Skeletal muscle satellite cell (primary cell): ENCODE measurements around the gene BCR.

ENCODE experiments used
- H3K27me3 ChIP-seq: 2 replicates; pipeline ENCODE4 v1.7.0; 2013; ENCODE audit warnings: low read length; ENCODE audit not compliant: control insufficient read depth, insufficient read depth
- H3K36me3 ChIP-seq: 2 replicates; pipeline ENCODE4 v1.7.0; 2013; ENCODE audit warnings: mild to moderate bottlenecking, control low read depth, low read length; ENCODE audit not compliant: insufficient read depth
- H3K4me1 ChIP-seq: 2 replicates; pipeline ENCODE4 v1.7.0; 2013; ENCODE audit warnings: low read length; ENCODE audit not compliant: control insufficient read depth, insufficient read depth
- H3K4me2 ChIP-seq: 2 replicates; pipeline ENCODE4 v1.7.0; 2013; ENCODE audit warnings: mild to moderate bottlenecking, low read length
- H3K4me3 ChIP-seq: 2 replicates; pipeline ENCODE4 v1.7.0; 2013; ENCODE audit warnings: low read length
- H3K9ac ChIP-seq: 2 replicates; pipeline ENCODE4 v1.7.0; 2013; ENCODE audit warnings: mild to moderate bottlenecking, low read depth, low read length, moderate library complexity
- H3K9me3 ChIP-seq: replicated peaks from 2 replicates; pipeline ENCODE4 v1.7.0; 2013; ENCODE audit warnings: mild to moderate bottlenecking, control low read depth, low read length

BCR gene

GRCh38 chr22:23192558-23192957, 12.2 kb downstream of the BCR start:
- peaks cover 17% of the 10 kb centered on the region for H3K4me1 ChIP-seq
- H3K36me3 ChIP-seq, result no peaks in the 10 kb centered on the region
- no peak overlapping the region for H3K4me3 ChIP-seq
- no peaks in the 10 kb centered on the region for H3K27me3 ChIP-seq
- H3K9me3 ChIP-seq, result no peaks in the 10 kb centered on the region
- no peak overlapping the region for H3K4me2 ChIP-seq
- no peak overlapping the region for H3K9ac ChIP-seq

GRCh38 chr22:23193196-23193827, 13.0 kb downstream of the BCR start:
- Histone ChIP-seq H3K27me3 (no peaks in the 10 kb centered on the region), H3K4me2 (no peak overlapping the region), H3K4me1 (peaks cover 9% of the 10 kb centered on the region), H3K9me3 (no peaks in the 10 kb centered on the region), H3K4me3 (no peak overlapping the region), H3K9ac (no peak overlapping the region), H3K36me3 (no peaks in the 10 kb centered on the region)

- Histone ChIP-seq H3K9me3 (no peaks in the 10 kb centered on the region), H3K4me2 (no peak overlapping the region), H3K4me1 (peaks cover 7% of the 10 kb centered on the region), H3K27me3 (no peaks in the 10 kb centered on the region), H3K4me3 (no peak overlapping the region), H3K9ac (no peak overlapping the region), H3K36me3 (no peaks in the 10 kb centered on the region)
These were observed 13.6 kb downstream of the BCR start for GRCh38 chr22:23193882-23194281.

GRCh38 chr22:23196165-23196564, 15.9 kb downstream of the BCR start:
- Histone ChIP-seq H3K4me2 (no peak overlapping the region), H3K27me3 (no peaks in the 10 kb centered on the region), H3K4me1 (peaks cover 13% of the 10 kb centered on the region), H3K9me3 (no peaks in the 10 kb centered on the region), H3K4me3 (no peak overlapping the region), H3K9ac (no peak overlapping the region), H3K36me3 (no peaks in the 10 kb centered on the region)

GRCh38 chr22:23197836-23198235, 17.5 kb downstream of the BCR start:
- H3K4me3 ChIP-seq, result no peak overlapping the region
- H3K27me3 ChIP-seq, result no peaks in the 10 kb centered on the region
- H3K9me3 ChIP-seq, result no peaks in the 10 kb centered on the region
- H3K4me1 ChIP-seq, result peaks cover 13% of the 10 kb centered on the region
- no peaks in the 10 kb centered on the region for H3K36me3 ChIP-seq
- H3K4me2 ChIP-seq, result no peak overlapping the region
- H3K9ac ChIP-seq, result no peak overlapping the region

GRCh38 chr22:23199159-23199558, 18.9 kb downstream of the BCR start:
- Histone ChIP-seq H3K27me3 (no peaks in the 10 kb centered on the region), H3K4me1 (peaks cover 13% of the 10 kb centered on the region), H3K36me3 (no peaks in the 10 kb centered on the region), H3K4me3 (no peak overlapping the region), H3K9ac (no peak overlapping the region), H3K9me3 (no peaks in the 10 kb centered on the region), H3K4me2 (no peak overlapping the region)

GRCh38 chr22:23200898-23201297, 20.6 kb downstream of the BCR start:
- peaks cover 23% of the 10 kb centered on the region for H3K4me1 ChIP-seq
- H3K27me3 ChIP-seq, result no peaks in the 10 kb centered on the region
- H3K9me3 ChIP-seq, result no peaks in the 10 kb centered on the region
- no peak overlapping the region for H3K4me3 ChIP-seq
- H3K36me3 ChIP-seq, result no peaks in the 10 kb centered on the region
- no peak overlapping the region for H3K4me2 ChIP-seq
- H3K9ac ChIP-seq, result no peak overlapping the region

GRCh38 chr22:23202812-23203451, 22.6 kb downstream of the BCR start:
- no peaks in the 10 kb centered on the region for H3K36me3 ChIP-seq
- H3K27me3 ChIP-seq, result no peaks in the 10 kb centered on the region
- H3K4me3 ChIP-seq, result no peak overlapping the region
- no peak overlapping the region for H3K9ac ChIP-seq
- H3K4me1 ChIP-seq, result peaks cover 23% of the 10 kb centered on the region
- H3K9me3 ChIP-seq, result no peaks in the 10 kb centered on the region
- no peak overlapping the region for H3K4me2 ChIP-seq

GRCh38 chr22:23203452-23204124, 23.3 kb downstream of the BCR start:
- Histone ChIP-seq H3K9ac (no peak overlapping the region), H3K4me2 (no peak overlapping the region), H3K36me3 (no peaks in the 10 kb centered on the region), H3K27me3 (no peaks in the 10 kb centered on the region), H3K9me3 (no peaks in the 10 kb centered on the region), H3K4me3 (no peak overlapping the region), H3K4me1 (peaks cover 23% of the 10 kb centered on the region)

GRCh38 chr22:23204125-23204488, 23.8 kb downstream of the BCR start:
- Histone ChIP-seq H3K4me3 (no peak overlapping the region), H3K9ac (no peak overlapping the region), H3K4me2 (no peak overlapping the region), H3K36me3 (no peaks in the 10 kb centered on the region), H3K27me3 (no peaks in the 10 kb centered on the region), H3K9me3 (no peaks in the 10 kb centered on the region), H3K4me1 (peaks cover 23% of the 10 kb centered on the region)

- Histone ChIP-seq H3K4me3 (no peak overlapping the region), H3K9ac (no peak overlapping the region), H3K36me3 (no peaks in the 10 kb centered on the region), H3K27me3 (no peaks in the 10 kb centered on the region), H3K9me3 (no peaks in the 10 kb centered on the region), H3K4me1 (peaks cover 18% of the 10 kb centered on the region), H3K4me2 (peak overlapping the region; percentile 26)
These were observed 24.3 kb downstream of the BCR start for GRCh38 chr22:23204541-23205157.
